ENCODE data around the gene UBTF.

- no peak for TF ChIP-seq POLR2AphosphoS5 (IDR thresholded peaks at IDR 0.05)
- no peak for TF ChIP-seq CTCF (IDR thresholded peaks at IDR 0.05)
- TF ChIP-seq POLR2A (IDR thresholded peaks at IDR 0.05) = no peak
Observed at GRCh38 chr17:44167181-44167861, 52.2 kb downstream of the UBTF start.
